Erythroblast (primary cell): Measurements from ENCODE around the gene DAPK2.

ENCODE experiments used
- GATA1 ChIP-seq: IDR thresholded peaks from 2 replicates; pipeline ENCODE4 v1.6.1; 2011; ENCODE audit warnings: low read depth, mild to moderate bottlenecking, control low read depth, low read length, moderate library complexity
- POLR2A ChIP-seq: IDR thresholded peaks from 2 replicates; pipeline ENCODE4 v1.6.1; 2011; ENCODE audit warnings: mild to moderate bottlenecking, low read length

- no peak for TF ChIP-seq POLR2A
- TF ChIP-seq GATA1, result no peak
Measured at GRCh38 chr15:64011736-64012135, 34.5 kb downstream of the DAPK2 start.
